ENCODE data around the gene CFAP97. TPM values are rescaled to one million over a fixed set of nuclear protein-coding genes. Genes with fewer than 3 reads are reported as not detected.

The CFAP97 gene
- total and polyA plus RNA-seq, 7 donors, result 3.0 to 20.3 (median 10.1) TPM

- no peak for TF ChIP-seq CTCF (IDR thresholded peaks at IDR 0.05)
- intact Hi-C loops (cut with DNase I), result loop anchor here in 1 of 2 donors (5.0 to 10.0 kb wide), 2 partner anchors 256 to 337 kb away; partner anchors contain the start of genes ANKRD37 and LRP2BP
These were observed 62.0 kb downstream of the CFAP97 start for GRCh38 chr4:185141777-185142176.

DNA sequence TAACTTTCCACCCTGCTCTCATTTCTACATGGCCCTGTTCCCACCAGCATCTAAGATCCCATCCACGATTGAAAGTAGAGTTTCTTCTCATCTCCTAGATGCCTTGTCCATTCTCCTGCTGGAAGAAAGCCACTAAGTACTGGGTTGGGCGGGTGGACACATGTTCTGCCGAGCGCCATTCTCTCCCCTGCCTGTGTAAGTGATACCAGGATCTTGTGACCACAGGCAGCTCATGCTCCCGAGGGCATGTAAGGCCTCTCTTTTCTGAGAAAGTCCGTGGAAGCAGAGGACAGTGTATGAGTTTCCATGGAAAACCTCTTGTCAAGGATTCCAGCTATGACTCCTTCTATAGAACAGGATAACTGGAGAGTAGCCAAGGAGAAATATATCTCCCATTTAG is 64.1 kb downstream of the CFAP97 start:
- intact Hi-C loops (cut with DNase I), result loop anchor here in 1 of 2 donors (5.0 to 10.0 kb wide), 3 partner anchors 135 to 335 kb away; partner anchors contain the start of genes ANKRD37 and LRP2BP
- 27 to 33% (median 31%) methylated on average over 6 of the region's 6 CpGs for WGBS, 3 donors
- Histone ChIP-seq H3K27ac (peak overlapping the region; percentile 91), H3K4me3 (no peak overlapping the region), H3K4me1 (peaks cover 38% of the 10 kb centered on the region), H3K36me3 (ENCODE audit: insufficient read depth in 1 of 2, low read depth in 1 of 2) (peaks cover 0 to 1% of the 10 kb centered on the region in 2 donors), H3K27me3 (ENCODE audit: insufficient read depth in 3 of 3, low read length in 2 of 3) (no peaks in the 10 kb centered on the region), H3K9me3 (no peaks in the 10 kb centered on the region)
- DNase-seq (peak in 1 of 2 donors; percentile 65), ATAC-seq (peak; percentile 28 to 49 (median 46))
- TF ChIP-seq CTCF (IDR thresholded peaks at IDR 0.05), result no peak

More at GRCh38 chr4:185141777-185142176, 62.0 kb downstream of the CFAP97 start:
- H3K27me3 ChIP-seq (ENCODE audit: insufficient read depth in 3 of 3, low read length in 2 of 3), result no peaks in the 10 kb centered on the region
- H3K9me3 ChIP-seq, result no peaks in the 10 kb centered on the region
- WGBS, 3 donors, result 41 to 63% (median 44%) methylated on average over 6 of the region's 6 CpGs
- DNase-seq, result no peak
- ATAC-seq, result no peak
- H3K4me3 ChIP-seq, result peak overlapping the region; percentile 72
- H3K27ac ChIP-seq, result peak overlapping the region; percentile 91
- H3K36me3 ChIP-seq (ENCODE audit: insufficient read depth in 1 of 2, low read depth in 1 of 2), result peaks cover 0 to 22% of the 10 kb centered on the region in 2 donors
- peaks cover 55% of the 10 kb centered on the region for H3K4me1 ChIP-seq

DNA sequence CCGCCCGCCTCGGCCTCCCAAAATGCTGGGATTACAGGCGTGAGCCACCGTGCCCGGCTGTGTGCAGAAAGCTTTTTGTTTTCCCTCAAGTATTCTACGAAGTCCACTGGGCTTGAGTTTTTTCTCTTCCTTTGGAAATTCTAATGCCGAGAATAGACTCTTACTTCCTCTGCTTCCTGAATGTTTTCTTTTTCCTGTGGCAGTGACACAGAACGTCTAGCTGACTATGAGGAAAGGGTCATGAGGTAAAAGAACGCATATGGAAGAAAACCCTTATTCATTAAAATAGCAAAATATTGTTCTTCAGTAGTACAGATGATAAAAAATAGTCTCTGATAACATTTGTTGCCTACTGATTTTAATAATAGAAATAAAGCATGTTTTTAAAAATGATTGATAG is 65.6 kb downstream of the CFAP97 start:
- ATAC-seq (no peak), DNase-seq (no peak)
- no peaks in the 10 kb centered on the region for H3K27me3 ChIP-seq (ENCODE audit: insufficient read depth in 3 of 3, low read length in 2 of 3)
- H3K36me3 ChIP-seq (ENCODE audit: insufficient read depth in 1 of 2, low read depth in 1 of 2), result no peaks in the 10 kb centered on the region
- no peak overlapping the region for H3K4me3 ChIP-seq
- 62 to 72% (median 63%) methylated on average over 10 of the region's 10 CpGs for WGBS, 3 donors
- peaks cover 40% of the 10 kb centered on the region for H3K4me1 ChIP-seq
- no peak for TF ChIP-seq CTCF (IDR thresholded peaks at IDR 0.05)
- intact Hi-C loops (cut with DNase I), result loop anchor here in 1 of 2 donors (10.0 kb wide), 1 partner anchor 133 kb away; no protein-coding TSS in a partner anchor
- H3K27ac ChIP-seq, result no peak overlapping the region
- H3K9me3 ChIP-seq, result no peaks in the 10 kb centered on the region

GRCh38 chr4:185137233-185137925 is 66.4 kb downstream of the CFAP97 start:
- WGBS, 3 donors, result 69 to 78% (median 75%) methylated on average over 24 of the region's 24 CpGs
- DNase-seq (no peak), ATAC-seq (no peak)
- Histone ChIP-seq H3K27me3 (ENCODE audit: insufficient read depth in 3 of 3, low read length in 2 of 3) (no peaks in the 10 kb centered on the region), H3K9me3 (no peaks in the 10 kb centered on the region), H3K27ac (no peak overlapping the region), H3K36me3 (ENCODE audit: insufficient read depth in 1 of 2, low read depth in 1 of 2) (no peaks in the 10 kb centered on the region), H3K4me3 (no peak overlapping the region), H3K4me1 (peaks cover 38% of the 10 kb centered on the region)
- intact Hi-C loops (cut with DNase I), result loop anchor here in 1 of 2 donors (10.0 kb wide), 1 partner anchor 133 kb away; no protein-coding TSS in a partner anchor
- TF ChIP-seq CTCF (IDR thresholded peaks at IDR 0.05), result no peak

All from psoas muscle (tissue), 8 donors.